ENCODE data around the gene RAPGEF4.

GRCh38 chr2:172912266-172912665 is 176.6 kb downstream of the RAPGEF4 start:
- no peak for TF ChIP-seq POLR2AphosphoS5 (IDR thresholded peaks at IDR 0.05; ENCODE audit: low read depth, low read length)
- no peak for TF ChIP-seq POLR2A (IDR thresholded peaks at IDR 0.05; ENCODE audit: low read depth, low read length)
- TF ChIP-seq TAF1 (IDR thresholded peaks at IDR 0.05; ENCODE audit: borderline replicate concordance, low read depth, low read length), result no peak
